HepG2 (cell line): ENCODE data around the gene FIZ1. TPM values are rescaled to one million over a fixed set of nuclear protein-coding genes. Genes with fewer than 3 reads are reported as not detected.

ENCODE experiments used
- ATAD3A ChIP-seq: sonication (generic); formaldehyde crosslinking; IDR thresholded peaks from 2 replicates; pipeline ENCODE4 v1.4.0; 2020; ENCODE audit warnings: missing genetic modification reagents
- BCL6 ChIP-seq: IDR thresholded peaks from 2 replicates; pipeline ENCODE4 v1.6.1; 2016; ENCODE audit warnings: missing genetic modification reagents, missing compliant biosample characterization
- CENPX ChIP-seq: sonication (generic); formaldehyde crosslinking; IDR thresholded peaks from 2 replicates; pipeline ENCODE4 v1.9.0; 2021; ENCODE audit warnings: mild to moderate bottlenecking, missing genetic modification reagents, moderate library complexity
- ELK4 ChIP-seq: sonication (generic); formaldehyde crosslinking; IDR thresholded peaks from 2 replicates; pipeline ENCODE4 v1.9.0; 2021; ENCODE audit warnings: missing genetic modification reagents, borderline replicate concordance
- ESRRA ChIP-seq: sonication (generic); formaldehyde crosslinking; IDR thresholded peaks from 2 replicates; pipeline ENCODE4 v1.5.1; 2020; ENCODE audit warnings: mild to moderate bottlenecking, low read depth, missing genetic modification reagents
- ETV6 ChIP-seq: sonication (generic); formaldehyde crosslinking; conservative IDR thresholded peaks from 2 replicates; pipeline ENCODE4 v1.4.0; 2020; ENCODE audit warnings: missing genetic modification reagents
- KDM6A ChIP-seq: IDR thresholded peaks from 2 replicates; pipeline ENCODE4 v1.6.1; 2016; ENCODE audit warnings: low read depth
- KLF15 ChIP-seq: sonication (generic); formaldehyde crosslinking; IDR thresholded peaks from 2 replicates; pipeline ENCODE4 v1.8.1; 2023; ENCODE audit warnings: borderline replicate concordance, mild to moderate bottlenecking, inconsistent platforms, missing genetic modification reagents, mixed read lengths
- KLF16 ChIP-seq, 2 experiments: sonication (generic) in 1 of 2; formaldehyde crosslinking in 1 of 2; IDR thresholded peaks; 2 replicates each; pipeline versions ENCODE4 v1.6.1 to v1.8.0; 2016 to 2023; ENCODE audit warnings: missing genetic modification reagents in 2 of 2, missing compliant biosample characterization in 1 of 2
- MBD4 ChIP-seq: IDR thresholded peaks from 2 replicates; pipeline ENCODE4 v1.6.1; 2012; ENCODE audit warnings: low read length, inconsistent platforms, borderline replicate concordance
- NAIF1 ChIP-seq: sonication (generic); formaldehyde crosslinking; IDR thresholded peaks from 2 replicates; pipeline ENCODE4 v1.5.0; 2020; ENCODE audit warnings: mild to moderate bottlenecking, missing genetic modification reagents, borderline replicate concordance
- NR1H2 ChIP-seq: sonication (generic); formaldehyde crosslinking; IDR thresholded peaks from 2 replicates; pipeline ENCODE4 v1.8.1; 2022; ENCODE audit warnings: low read depth, missing genetic modification reagents, borderline replicate concordance
- PAX8 ChIP-seq: sonication (generic); formaldehyde crosslinking; IDR thresholded peaks from 2 replicates; pipeline ENCODE4 v1.8.0; 2022; ENCODE audit warnings: mild to moderate bottlenecking, missing genetic modification reagents, borderline replicate concordance
- RXRA ChIP-seq: sonication (generic); formaldehyde crosslinking; IDR thresholded peaks from 2 replicates; pipeline ENCODE4 v1.5.1; 2020; ENCODE audit warnings: missing genetic modification reagents
- SMARCE1 ChIP-seq: fragments of 450-650 bp; IDR thresholded peaks from 2 replicates; pipeline ENCODE4 v1.6.1; 2017; ENCODE audit warnings: borderline replicate concordance
- SP140L ChIP-seq: sonication (generic); formaldehyde crosslinking; IDR thresholded peaks from 2 replicates; pipeline ENCODE4 v1.4.0; 2020; ENCODE audit warnings: missing genetic modification reagents, borderline replicate concordance
- TBL1XR1 ChIP-seq: fragments of 150-350 bp; IDR thresholded peaks from 2 replicates; pipeline ENCODE4 v1.6.1; 2014; ENCODE audit warnings: borderline replicate concordance, low read length; ENCODE audit not compliant: partially characterized antibody
- ZNF263 ChIP-seq: sonication (generic); formaldehyde crosslinking; IDR thresholded peaks from 2 replicates; pipeline ENCODE4 v1.4.0; 2020; ENCODE audit warnings: missing genetic modification reagents
- ZNF3 ChIP-seq: IDR thresholded peaks from 2 replicates; pipeline ENCODE4 v1.7.0; 2017; ENCODE audit warnings: inconsistent platforms
- ZNF34 ChIP-seq: sonication (generic); formaldehyde crosslinking; IDR thresholded peaks from 2 replicates; pipeline ENCODE4 v1.4.0; 2020; ENCODE audit warnings: mild to moderate bottlenecking, missing genetic modification reagents, borderline replicate concordance
- ZNF577 ChIP-seq: sonication (generic); formaldehyde crosslinking; IDR thresholded peaks from 2 replicates; pipeline ENCODE4 v1.4.0; 2020; ENCODE audit warnings: mild to moderate bottlenecking, low read depth, missing genetic modification reagents, borderline replicate concordance
- ZNF615 ChIP-seq: sonication (generic); formaldehyde crosslinking; IDR thresholded peaks from 2 replicates; pipeline ENCODE4 v1.5.0; 2020; ENCODE audit warnings: mild to moderate bottlenecking, missing genetic modification reagents, borderline replicate concordance
- ZNF737 ChIP-seq: sonication (generic); formaldehyde crosslinking; IDR thresholded peaks from 2 replicates; pipeline ENCODE4 v1.5.0; 2020; ENCODE audit warnings: missing genetic modification reagents, mild to moderate bottlenecking, borderline replicate concordance
- ZSCAN30 ChIP-seq: sonication (generic); formaldehyde crosslinking; IDR thresholded peaks from 2 replicates; pipeline ENCODE4 v1.5.0; 2020; ENCODE audit warnings: mild to moderate bottlenecking, missing genetic modification reagents
- polyA plus RNA-seq, 8 experiments: library from polyadenylated mRNA; depleted of rRNA in 3 of 8; stranded (reverse) in 7 of 8; unstranded in 1 of 8; fragments of >200 nt; fragmentation: Illumina TruSeq in 4 of 8; extraction: Trizol in 4 of 8; gene quantifications; 2 replicates each; pipeline versions ENCODE4 v1.2.1 to v1.2.3, GENCODE V29; 2011 to 2016; ENCODE audit warnings: low read depth in 4 of 8, missing spikeins in 1 of 8, mixed read lengths in 1 of 8; ENCODE audit not compliant: insufficient read depth in 1 of 8
- total RNA-seq, 5 experiments: library from RNA; depleted of rRNA; stranded (reverse); fragments of >200 nt; fragmentation: Illumina TruSeq; extraction: Trizol; gene quantifications; 2 replicates each; pipeline ENCODE4 v1.2.3, GENCODE V29; 2016; ENCODE audit warnings: low read depth in 1 of 5
- TF ChIP-seq, protein P1 (sequence below): sonication (generic); formaldehyde crosslinking; IDR thresholded peaks from 2 replicates; pipeline ENCODE4 v1.5.1; 2020; ENCODE audit warnings: missing genetic modification reagents, mild to moderate bottlenecking, borderline replicate concordance
- TF ChIP-seq, protein P2 (sequence below): sonication (generic); formaldehyde crosslinking; conservative IDR thresholded peaks from 2 replicates; pipeline ENCODE4 v1.8.1; 2023; ENCODE audit warnings: missing genetic modification reagents

FIZ1 gene
- total and polyA plus RNA-seq, 2 of the 13 experiments (the other 11 are each of a cell fraction or from before 2014, with no cell fraction given): 3.6 to 5.9 TPM

DNA sequence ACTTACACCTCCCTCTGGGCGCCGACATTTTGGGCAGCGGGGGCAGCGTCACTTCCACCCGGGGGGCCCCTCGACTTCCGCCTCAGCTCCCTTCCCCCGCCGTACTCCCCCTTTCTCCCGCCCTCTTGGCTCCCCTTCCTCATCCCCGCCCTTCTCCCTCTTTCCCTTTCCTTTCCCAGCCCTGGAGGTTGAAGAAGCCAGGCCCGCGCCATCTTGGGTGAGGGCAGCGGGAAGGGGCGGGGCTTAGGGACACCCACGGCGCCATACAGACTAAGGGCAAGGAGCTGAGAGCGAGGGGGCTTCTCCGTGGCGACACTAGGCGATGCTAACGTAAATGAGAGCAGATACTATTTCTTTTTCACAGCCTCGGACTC, at the start of gene FIZ1 (continued):
- TF ChIP-seq NR1H2 (no peak), ZNF263 (CRISPR knock-in tag) (peak; percentile 24; the same call in 1 of the 2 replicates), NAIF1 (CRISPR knock-in tag) (no peak), ZNF34 (CRISPR knock-in tag) (0 out of 2 replicates have a peak, but pooled peaks have one; percentile 24), SMARCE1 (no peak), RXRA (peak; percentile 9; the same call in 1 of the 2 replicates), KDM6A (CRISPR knock-in tag) (no peak), ZNF3 (CRISPR knock-in tag) (no peak), BCL6 (no peak), PAX8 (no peak), ESRRA (CRISPR knock-in tag) (0 out of 2 replicates have a peak, but pooled peaks have one; percentile 57), ATAD3A (no peak), ZSCAN30 (CRISPR knock-in tag) (no peak), ZNF615 (CRISPR knock-in tag) (no peak), ETV6 (peak; percentile 49; the same call in 1 of the 2 replicates), SP140L (CRISPR knock-in tag) (no peak), TBL1XR1 (no peak), KLF15 (CRISPR knock-in tag) (no peak), ZNF577 (no peak), ZNF737 (CRISPR knock-in tag) (no peak), MBD4 (no peak), ELK4 (CRISPR knock-in tag) (no peak), KLF16 (CRISPR knock-in tag; IDR thresholded peaks at IDR 0.05) (no peak; a peak in 1 of 4 replicates), CENPX (CRISPR knock-in tag) (no peak)
- TF ChIP-seq, protein P1, sequence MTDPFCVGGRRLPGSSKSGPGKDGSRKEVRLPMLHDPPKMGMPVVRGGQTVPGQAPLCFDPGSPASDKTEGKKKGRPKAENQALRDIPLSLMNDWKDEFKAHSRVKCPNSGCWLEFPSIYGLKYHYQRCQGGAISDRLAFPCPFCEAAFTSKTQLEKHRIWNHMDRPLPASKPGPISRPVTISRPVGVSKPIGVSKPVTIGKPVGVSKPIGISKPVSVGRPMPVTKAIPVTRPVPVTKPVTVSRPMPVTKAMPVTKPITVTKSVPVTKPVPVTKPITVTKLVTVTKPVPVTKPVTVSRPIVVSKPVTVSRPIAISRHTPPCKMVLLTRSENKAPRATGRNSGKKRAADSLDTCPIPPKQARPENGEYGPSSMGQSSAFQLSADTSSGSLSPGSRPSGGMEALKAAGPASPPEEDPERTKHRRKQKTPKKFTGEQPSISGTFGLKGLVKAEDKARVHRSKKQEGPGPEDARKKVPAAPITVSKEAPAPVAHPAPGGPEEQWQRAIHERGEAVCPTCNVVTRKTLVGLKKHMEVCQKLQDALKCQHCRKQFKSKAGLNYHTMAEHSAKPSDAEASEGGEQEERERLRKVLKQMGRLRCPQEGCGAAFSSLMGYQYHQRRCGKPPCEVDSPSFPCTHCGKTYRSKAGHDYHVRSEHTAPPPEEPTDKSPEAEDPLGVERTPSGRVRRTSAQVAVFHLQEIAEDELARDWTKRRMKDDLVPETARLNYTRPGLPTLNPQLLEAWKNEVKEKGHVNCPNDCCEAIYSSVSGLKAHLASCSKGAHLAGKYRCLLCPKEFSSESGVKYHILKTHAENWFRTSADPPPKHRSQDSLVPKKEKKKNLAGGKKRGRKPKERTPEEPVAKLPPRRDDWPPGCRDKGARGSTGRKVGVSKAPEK (CRISPR knock-in tag): no peak
- TF ChIP-seq, protein P2, sequence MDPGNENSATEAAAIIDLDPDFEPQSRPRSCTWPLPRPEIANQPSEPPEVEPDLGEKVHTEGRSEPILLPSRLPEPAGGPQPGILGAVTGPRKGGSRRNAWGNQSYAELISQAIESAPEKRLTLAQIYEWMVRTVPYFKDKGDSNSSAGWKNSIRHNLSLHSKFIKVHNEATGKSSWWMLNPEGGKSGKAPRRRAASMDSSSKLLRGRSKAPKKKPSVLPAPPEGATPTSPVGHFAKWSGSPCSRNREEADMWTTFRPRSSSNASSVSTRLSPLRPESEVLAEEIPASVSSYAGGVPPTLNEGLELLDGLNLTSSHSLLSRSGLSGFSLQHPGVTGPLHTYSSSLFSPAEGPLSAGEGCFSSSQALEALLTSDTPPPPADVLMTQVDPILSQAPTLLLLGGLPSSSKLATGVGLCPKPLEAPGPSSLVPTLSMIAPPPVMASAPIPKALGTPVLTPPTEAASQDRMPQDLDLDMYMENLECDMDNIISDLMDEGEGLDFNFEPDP (CRISPR knock-in tag): no peak
